ENCODE measurements around the gene ZNF549.

Gene ZNF549

GRCh38 chr19:57599761-57600383 is 72.7 kb downstream of the ZNF549 start, which contains the start of gene ZNF530 (continued):
- TF ChIP-seq ZBTB49 (tag by site-specific recombination; IDR thresholded peaks at IDR 0.05; ENCODE audit: low read depth) (no peak), ZNF132 (tag by site-specific recombination; IDR thresholded peaks at IDR 0.05; ENCODE audit: borderline replicate concordance) (no peak), ZNF138 (tag by site-specific recombination; IDR thresholded peaks at IDR 0.05; ENCODE audit: borderline replicate concordance) (no peak), HIC1 (tag by site-specific recombination; IDR thresholded peaks at IDR 0.05) (no peak; the same call in 1 of the 2 replicates), TSHZ1 (tag by site-specific recombination; IDR thresholded peaks at IDR 0.05; ENCODE audit: borderline replicate concordance) (peak; percentile 37; the same call in 1 of the 2 replicates), ZNF280D (tag by site-specific recombination; IDR thresholded peaks at IDR 0.05) (peak; percentile 36; the same call in 1 of the 2 replicates), ZBTB44 (tag by site-specific recombination; IDR thresholded peaks at IDR 0.05) (peak; percentile 74), ZNF37A (tag by site-specific recombination; IDR thresholded peaks at IDR 0.05) (peak; percentile 59; the same call in 1 of the 2 replicates), ZNF585B (tag by site-specific recombination; IDR thresholded peaks at IDR 0.05) (no peak), HOXD13 (CRISPR knock-in tag; IDR thresholded peaks at IDR 0.05; ENCODE audit: borderline replicate concordance) (no peak), ZNF791 (tag by site-specific recombination; IDR thresholded peaks at IDR 0.05) (no peak), ZNF639 (tag by site-specific recombination; IDR thresholded peaks at IDR 0.05) (no peak), ZNF518A (tag by site-specific recombination; conservative IDR thresholded peaks at IDR 0.05; ENCODE audit: low read depth) (peak; percentile 97), ZFP37 (tag by site-specific recombination; IDR thresholded peaks at IDR 0.05) (peak; percentile 47; the same call in 1 of the 2 replicates)
